Lower leg skin (tissue), 3 donors: Measurements from ENCODE around the gene JMJD6.

Source experiments
- CTCF ChIP-seq, 3 donors: fragments of 450-650 bp; IDR thresholded peaks; one replicate each; pipeline ENCODE4 v1.5.1; 2016; ENCODE audit warnings: antibody characterized with exemption in 3 of 3, mild to moderate bottlenecking in 3 of 3, moderate library complexity in 2 of 3
- POLR2A ChIP-seq, 2 donors: fragments of 450-650 bp; IDR thresholded peaks; one replicate each; pipeline ENCODE4 v1.6.1; 2016 to 2017; ENCODE audit warnings: antibody characterized with exemption in 2 of 2, mild to moderate bottlenecking in 1 of 2, moderate library complexity in 1 of 2

GRCh38 chr17:76733618-76733957, 7.2 kb upstream of the JMJD6 start:
- TF ChIP-seq CTCF (IDR thresholded peaks at IDR 0.05), result no peak
- TF ChIP-seq POLR2A (IDR thresholded peaks at IDR 0.05), result no peak
